ENCODE data around the gene KCNH1.

Gene KCNH1

GRCh38 chr1:210700511-210700910 lies 433.4 kb downstream of the KCNH1 start:
- Histone ChIP-seq H3K4me1 (ENCODE audit: control insufficient read depth, insufficient read depth, low read length) (no peaks in the 10 kb centered on the region), H3K4me3 (ENCODE audit: low read depth, low read length) (no peak overlapping the region), H3K27ac (ENCODE audit: extremely low read depth, low read depth, low read length) (no peak overlapping the region), H3K9me3 (ENCODE audit: control insufficient read depth, insufficient read depth, low read depth, low read length) (no peaks in the 10 kb centered on the region), H3K36me3 (ENCODE audit: control insufficient read depth in 2 of 2, insufficient read depth in 1 of 2, low read length in 2 of 2) (no peaks in the 10 kb centered on the region)
- ChIA-PET POLR2A (no interaction called here), CTCF (interaction anchor here (0.6 kb wide), 1 partner anchor 79 kb away, joined by 3 read pairs; no protein-coding TSS in a partner anchor)
- TF ChIP-seq SCRT2 (tag by site-specific recombination; IDR thresholded peaks at IDR 0.05) (no peak), ZNF670 (tag by site-specific recombination; IDR thresholded peaks at IDR 0.05; ENCODE audit: low read depth) (no peak), ZNF747 (tag by site-specific recombination; IDR thresholded peaks at IDR 0.05) (no peak), ZNF692 (tag by site-specific recombination; IDR thresholded peaks at IDR 0.05) (no peak), ZNF610 (tag by site-specific recombination; IDR thresholded peaks at IDR 0.05; ENCODE audit: borderline replicate concordance) (no peak), ZNF121 (tag by site-specific recombination; IDR thresholded peaks at IDR 0.05) (no peak), ZSCAN23 (tag by site-specific recombination; IDR thresholded peaks at IDR 0.05) (no peak), ZNF518A (tag by site-specific recombination; conservative IDR thresholded peaks at IDR 0.05; ENCODE audit: low read depth) (no peak), ZNF529 (tag by site-specific recombination; IDR thresholded peaks at IDR 0.05; ENCODE audit: insufficient replicate concordance) (no peak)

GRCh38 chr1:210700083-210700482 lies 433.9 kb downstream of the KCNH1 start:
- H3K27ac ChIP-seq (ENCODE audit: extremely low read depth, low read depth, low read length): no peak overlapping the region
- TF ChIP-seq ZNF37A (tag by site-specific recombination; IDR thresholded peaks at IDR 0.05): no peak
- no peak for TF ChIP-seq PRDM6 (tag by site-specific recombination; IDR thresholded peaks at IDR 0.05)
- no peak for TF ChIP-seq ZNF48 (tag by site-specific recombination; IDR thresholded peaks at IDR 0.05)
- TF ChIP-seq ZNF302 (tag by site-specific recombination; IDR thresholded peaks at IDR 0.05; ENCODE audit: low read depth): no peak
- TF ChIP-seq ZNF112 (tag by site-specific recombination; IDR thresholded peaks at IDR 0.05): no peak
- no peak for TF ChIP-seq ZNF155 (tag by site-specific recombination; IDR thresholded peaks at IDR 0.05)
- TF ChIP-seq KLF7 (tag by site-specific recombination; IDR thresholded peaks at IDR 0.05; ENCODE audit: borderline replicate concordance): no peak
- TF ChIP-seq ZNF324 (tag by site-specific recombination; IDR thresholded peaks at IDR 0.05): no peak
- TF ChIP-seq YY2 (tag by site-specific recombination; IDR thresholded peaks at IDR 0.05): no peak
- no peak for TF ChIP-seq GFI1B (tag by site-specific recombination; IDR thresholded peaks at IDR 0.05)
- no peak for TF ChIP-seq ZNF529 (tag by site-specific recombination; IDR thresholded peaks at IDR 0.05; ENCODE audit: insufficient replicate concordance)
- TF ChIP-seq GLIS1 (tag by site-specific recombination; IDR thresholded peaks at IDR 0.05): no peak
- TF ChIP-seq ZNF629 (tag by site-specific recombination; IDR thresholded peaks at IDR 0.05): no peak
- TF ChIP-seq ZNF132 (tag by site-specific recombination; IDR thresholded peaks at IDR 0.05; ENCODE audit: borderline replicate concordance): no peak
- TF ChIP-seq SCRT2 (tag by site-specific recombination; IDR thresholded peaks at IDR 0.05): no peak
- no peak for TF ChIP-seq ZBTB7A (tag by site-specific recombination; IDR thresholded peaks at IDR 0.05; ENCODE audit: low read depth)
- CTCF ChIA-PET: interaction anchor here (0.6 kb wide), 1 partner anchor 80 kb away, joined by 3 read pairs; no protein-coding TSS in a partner anchor
- H3K36me3 ChIP-seq (ENCODE audit: control insufficient read depth in 2 of 2, insufficient read depth in 1 of 2, low read length in 2 of 2): no peaks in the 10 kb centered on the region
- H3K9me3 ChIP-seq (ENCODE audit: control insufficient read depth, insufficient read depth, low read depth, low read length): no peaks in the 10 kb centered on the region
- H3K4me3 ChIP-seq (ENCODE audit: low read depth, low read length): no peak overlapping the region
- H3K4me1 ChIP-seq (ENCODE audit: control insufficient read depth, insufficient read depth, low read length): no peaks in the 10 kb centered on the region
- POLR2A ChIA-PET: no interaction called here

Data from HEK293 (cell line).